Upper lobe of left lung (tissue), 4 donors: Measurements from ENCODE around the gene ARHGAP45.

Source experiments
- CTCF ChIP-seq, 6 experiments: fragments of 450-650 bp in 4 of 6; fragments of 200-600 bp in 2 of 6; sonication (generic) in 2 of 6; IDR thresholded peaks; one replicate each; pipeline ENCODE4 v1.5.1; 2016 to 2019; ENCODE audit warnings: antibody characterized with exemption in 6 of 6
- EP300 ChIP-seq, 4 donors: sonication (generic); formaldehyde crosslinking; IDR thresholded peaks; one replicate each; pipeline ENCODE4 v1.5.1; 2017; ENCODE audit warnings: antibody characterized with exemption in 4 of 4, control low read depth in 2 of 4
- POLR2A ChIP-seq, 4 donors: fragments of 450-650 bp; IDR thresholded peaks; one replicate each; pipeline ENCODE4 v1.5.1; 2016 to 2017; ENCODE audit warnings: antibody characterized with exemption in 4 of 4, mild to moderate bottlenecking in 2 of 4

- no peak for TF ChIP-seq CTCF (IDR thresholded peaks at IDR 0.05)
- TF ChIP-seq POLR2A (IDR thresholded peaks at IDR 0.05) = peak in 3 of 4 donors; percentile 94 to 99 (median 98)
- TF ChIP-seq EP300 (IDR thresholded peaks at IDR 0.05) = peak in 1 of 4 donors; percentile 76
Measured at GRCh38 chr19:1103708-1104310, 36.8 kb downstream of the ARHGAP45 start, which contains the start of gene GPX4.
